NB4 (cell line): ENCODE data around the gene GSK3B.

Experiments
- CTCF ChIP-seq: IDR thresholded peaks from one replicate; pipeline ENCODE4 v1.5.1; 2012; ENCODE audit warnings: low read depth, low read length
- POLR2A ChIP-seq: IDR thresholded peaks from 2 replicates; pipeline ENCODE4 v1.6.1; 2011; ENCODE audit warnings: mild to moderate bottlenecking; ENCODE audit not compliant: insufficient read length; ENCODE audit errors: extremely low read depth
- TF ChIP-seq, protein P1 (sequence below): IDR thresholded peaks from 2 replicates; pipeline ENCODE4 v1.6.1; 2011; ENCODE audit warnings: low read depth, low read length

- TF ChIP-seq POLR2A = no peak
- no peak for TF ChIP-seq CTCF
- TF ChIP-seq, protein P1, sequence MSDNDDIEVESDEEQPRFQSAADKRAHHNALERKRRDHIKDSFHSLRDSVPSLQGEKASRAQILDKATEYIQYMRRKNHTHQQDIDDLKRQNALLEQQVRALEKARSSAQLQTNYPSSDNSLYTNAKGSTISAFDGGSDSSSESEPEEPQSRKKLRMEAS = no peak
Measured at GRCh38 chr3:120071259-120071658, 23.0 kb downstream of the GSK3B start.
